Stimulated activated CD4-positive, alpha-beta T cell treated with anti-CD3 and anti-CD28 coated beads, TNF-alpha, amount 100 ng/mL, for 1 hour (primary cell): ENCODE data around the gene RPS21.
"Not testable (repeated sequence)": the region's sequence is repeated elsewhere in the genome, so short reads cannot be mapped to it uniquely, and the experiment has no call there.

Source experiments
- DNase-seq, 3 donors: peaks; one replicate each; pipeline ENCODE4 v3.0.0-alpha.2; 2020; ENCODE audit warnings: low read depth in 3 of 3, low spot score in 1 of 3

The RPS21 gene

GRCh38 chr20:62423326-62423706 is 36.4 kb downstream of the RPS21 start:
- no peak for DNase-seq

GRCh38 chr20:62424249-62425107 is 37.6 kb downstream of the RPS21 start:
- no peak for DNase-seq

- no peak for DNase-seq
Measured at GRCh38 chr20:62425281-62426058, 38.6 kb downstream of the RPS21 start.

- DNase-seq: not testable (repeated sequence)
Measured at GRCh38 chr20:62426059-62426348, 39.1 kb downstream of the RPS21 start.

- no peak for DNase-seq
Measured at GRCh38 chr20:62426699-62427131, 39.8 kb downstream of the RPS21 start.

GRCh38 chr20:62427172-62428001 is 40.5 kb downstream of the RPS21 start, which contains the start of gene RBBP8NL:
RBBP8NL (minus strand) TSS chr20:62427539; CDS start chr20:62419647, 7,892 bp downstream.
- DNase-seq: no peak

GRCh38 chr20:62428002-62428372 is 41.1 kb downstream of the RPS21 start:
- DNase-seq: no peak

GRCh38 chr20:62428396-62429295 is 41.7 kb downstream of the RPS21 start:
- DNase-seq: no peak

GRCh38 chr20:62429455-62430310 is 42.8 kb downstream of the RPS21 start:
- no peak for DNase-seq

GRCh38 chr20:62430311-62430853 is 43.5 kb downstream of the RPS21 start:
- DNase-seq: no peak

GRCh38 chr20:62430866-62431447 is 44.1 kb downstream of the RPS21 start:
- no peak for DNase-seq

- no peak for DNase-seq
Measured at GRCh38 chr20:62433658-62434497, 47.0 kb downstream of the RPS21 start.

- DNase-seq: no peak
Measured at GRCh38 chr20:62436692-62437091, 49.8 kb downstream of the RPS21 start.

- DNase-seq: no peak
Measured at GRCh38 chr20:62437496-62437895, 50.6 kb downstream of the RPS21 start.

GRCh38 chr20:62437927-62438326 is 51.0 kb downstream of the RPS21 start:
- DNase-seq: no peak
